Measurements from ENCODE around the gene ASCL2. TPM values are rescaled to one million over a fixed set of nuclear protein-coding genes. Genes with fewer than 3 reads are reported as not detected.

ASCL2 gene
- total RNA-seq, 4 donors from 2014 or later: 1.0 to 1.6 (median 1.5) TPM; not detected in 1

- intact Hi-C loops (cut with DNase I; ENCODE audit: low total_unique reads): no loop called here
- no peak overlapping the region for H3K4me3 ChIP-seq
- no peak overlapping the region for H3K27ac ChIP-seq
- no peaks in the 10 kb centered on the region for H3K36me3 ChIP-seq
- H3K27me3 ChIP-seq: no peaks in the 10 kb centered on the region
- DNase-seq: peak in 1 of 2 donors; percentile 8
- TF ChIP-seq CTCF (IDR thresholded peaks at IDR 0.05): no peak
- TF ChIP-seq POLR2A (IDR thresholded peaks at IDR 0.05): no peak
- peaks cover 0 to 6% of the 10 kb centered on the region in 2 donors for H3K4me1 ChIP-seq
- no peaks in the 10 kb centered on the region for H3K9me3 ChIP-seq
Observed at GRCh38 chr11:2275334-2276279, 5.2 kb upstream of the ASCL2 start.

DNA sequence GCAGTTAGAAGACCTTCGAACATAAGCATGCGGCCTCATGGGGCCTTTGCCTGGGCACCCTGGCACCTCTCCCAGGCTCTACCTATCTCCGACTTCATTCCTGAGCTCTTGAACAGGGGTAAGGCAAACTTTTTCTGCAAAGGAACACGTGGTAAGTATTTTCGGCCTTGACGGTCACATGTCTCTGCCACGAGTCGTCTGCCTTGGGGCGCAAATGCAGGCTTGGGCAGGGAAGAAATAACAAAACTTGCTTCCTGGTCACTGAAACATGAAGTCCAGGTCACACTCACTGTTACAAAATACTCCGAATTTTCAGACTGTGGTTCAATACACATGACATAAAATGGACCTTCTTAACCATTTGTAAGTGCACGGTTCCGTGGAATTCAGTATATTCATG lies 3.4 kb upstream of the ASCL2 start:
- Histone ChIP-seq H3K27ac (no peak overlapping the region), H3K4me1 (peaks cover 0 to 19% of the 10 kb centered on the region in 2 donors), H3K36me3 (no peaks in the 10 kb centered on the region), H3K27me3 (no peaks in the 10 kb centered on the region), H3K4me3 (no peak overlapping the region), H3K9me3 (no peaks in the 10 kb centered on the region)
- peak in 1 of 2 donors; percentile 7 for DNase-seq
- TF ChIP-seq CTCF (IDR thresholded peaks at IDR 0.05): no peak
- no peak for TF ChIP-seq POLR2A (IDR thresholded peaks at IDR 0.05)
- intact Hi-C loops (cut with DNase I; ENCODE audit: low total_unique reads): no loop called here

GRCh38 chr11:2273311-2273710 lies 2.9 kb upstream of the ASCL2 start:
- H3K27ac ChIP-seq: no peak overlapping the region
- no peaks in the 10 kb centered on the region for H3K27me3 ChIP-seq
- peaks cover 0 to 21% of the 10 kb centered on the region in 2 donors for H3K4me1 ChIP-seq
- intact Hi-C loops (cut with DNase I; ENCODE audit: low total_unique reads): no loop called here
- DNase-seq: peak in 1 of 2 donors; percentile 6
- H3K36me3 ChIP-seq: no peaks in the 10 kb centered on the region
- H3K9me3 ChIP-seq: no peaks in the 10 kb centered on the region
- TF ChIP-seq POLR2A (IDR thresholded peaks at IDR 0.05): no peak
- TF ChIP-seq CTCF (IDR thresholded peaks at IDR 0.05): no peak
- H3K4me3 ChIP-seq: no peak overlapping the region

- Histone ChIP-seq H3K27ac (no peak overlapping the region), H3K9me3 (no peaks in the 10 kb centered on the region), H3K27me3 (no peaks in the 10 kb centered on the region), H3K4me1 (peaks cover 0 to 21% of the 10 kb centered on the region in 2 donors), H3K36me3 (no peaks in the 10 kb centered on the region), H3K4me3 (no peak overlapping the region)
- intact Hi-C loops (cut with DNase I; ENCODE audit: low total_unique reads): no loop called here
- TF ChIP-seq POLR2A (IDR thresholded peaks at IDR 0.05): no peak
- TF ChIP-seq CTCF (IDR thresholded peaks at IDR 0.05): no peak
- DNase-seq: peak; percentile 6 to 10
Observed at GRCh38 chr11:2272946-2273280, 2.5 kb upstream of the ASCL2 start.

DNA sequence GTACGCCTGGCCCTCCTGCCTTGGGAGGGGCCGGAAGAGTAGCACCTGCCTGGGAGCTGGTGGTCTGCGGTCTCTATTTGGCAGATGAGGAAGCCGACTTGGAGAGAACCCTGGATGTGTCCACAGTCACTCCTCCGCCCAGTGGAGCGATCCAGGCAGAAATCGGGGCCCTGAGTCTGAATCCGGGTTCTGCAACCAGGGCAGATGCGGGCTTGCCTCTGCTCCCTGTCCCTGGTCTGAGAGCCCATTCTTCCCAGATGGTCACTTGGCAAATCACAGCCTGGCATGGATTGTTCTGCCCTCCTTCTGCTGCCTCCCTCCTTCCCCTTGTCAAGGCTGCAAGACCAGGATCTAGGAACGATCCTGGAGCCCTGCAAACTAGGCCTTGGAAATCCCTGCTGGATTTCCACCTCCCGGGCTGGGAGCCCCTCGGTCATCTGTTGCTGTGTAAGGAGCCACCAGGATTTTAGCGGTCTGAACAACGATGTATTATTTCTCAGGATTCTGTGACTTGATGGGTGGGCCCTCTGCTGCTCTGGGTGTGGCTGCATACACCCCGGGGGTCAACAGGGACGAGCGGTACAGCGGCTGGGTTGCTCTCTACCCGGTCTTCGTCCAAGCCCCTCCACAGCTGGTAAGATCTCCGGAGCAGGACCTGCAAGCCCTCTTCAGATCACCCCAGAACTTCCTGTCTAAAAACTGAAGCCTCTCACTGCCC lies 2.0 kb upstream of the ASCL2 start:
- Histone ChIP-seq H3K27me3 (no peaks in the 10 kb centered on the region), H3K27ac (no peak overlapping the region), H3K36me3 (no peaks in the 10 kb centered on the region), H3K9me3 (no peaks in the 10 kb centered on the region), H3K4me1 (peaks cover 0 to 21% of the 10 kb centered on the region in 2 donors), H3K4me3 (no peak overlapping the region)
- no peak for TF ChIP-seq POLR2A (IDR thresholded peaks at IDR 0.05)
- no peak for TF ChIP-seq CTCF (IDR thresholded peaks at IDR 0.05)
- peak in 1 of 2 donors; percentile 11 for DNase-seq
- intact Hi-C loops (cut with DNase I; ENCODE audit: low total_unique reads): no loop called here

Data from uterus (tissue), 4 donors.